Measurements from ENCODE around the gene BEND3. TPM values are rescaled to one million over a fixed set of nuclear protein-coding genes. Genes with fewer than 3 reads are reported as not detected.

BEND3 gene
- total RNA-seq, 3 donors from 2014 or later: 3.6 to 6.7 (median 5.3) TPM

- Histone ChIP-seq H3K4me1 (ENCODE audit: low read depth) (peaks cover 6% of the 10 kb centered on the region), H3K4me3 (no peak overlapping the region), H3K36me3 (ENCODE audit: low read depth) (no peaks in the 10 kb centered on the region), H3K9me3 (no peaks in the 10 kb centered on the region)
- intact Hi-C loops (cut with DNase I, micrococcal nuclease): no loop called here
- ATAC-seq (peak; percentile 93), DNase-seq (peak in 1 of 3 donors; percentile 24)
- TF ChIP-seq CTCF (IDR thresholded peaks at IDR 0.05): no peak
Measured at GRCh38 chr6:107124934-107125348, 9.6 kb upstream of the BEND3 start.

GRCh38 chr6:107123501-107123900 lies 8.2 kb upstream of the BEND3 start:
- ATAC-seq (no peak), DNase-seq (no peak)
- no peak for TF ChIP-seq CTCF (IDR thresholded peaks at IDR 0.05)
- Histone ChIP-seq H3K4me3 (no peak overlapping the region), H3K4me1 (ENCODE audit: low read depth) (no peaks in the 10 kb centered on the region), H3K36me3 (ENCODE audit: low read depth) (no peaks in the 10 kb centered on the region), H3K9me3 (no peaks in the 10 kb centered on the region)
- intact Hi-C loops (cut with DNase I, micrococcal nuclease): no loop called here

DNA sequence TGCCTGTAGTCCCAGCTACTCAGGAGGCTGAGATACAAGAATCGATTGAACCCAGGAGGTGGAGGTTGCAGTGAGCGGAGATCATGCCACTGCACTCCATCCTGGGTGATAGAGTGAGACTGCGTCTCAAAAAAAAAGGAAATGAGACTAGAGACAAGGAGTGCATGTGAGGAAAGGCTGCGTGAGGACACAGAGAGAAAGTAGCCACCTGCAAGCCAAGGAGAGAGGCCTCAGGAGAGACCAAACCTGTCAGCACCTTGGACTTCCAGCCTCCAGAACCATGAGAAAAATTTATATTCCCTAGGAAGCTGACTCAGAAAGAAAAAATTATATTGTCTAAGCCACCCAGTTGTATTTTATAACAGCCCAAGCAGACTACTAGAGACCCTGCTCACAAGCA lies 7.4 kb upstream of the BEND3 start:
- no peaks in the 10 kb centered on the region for H3K4me1 ChIP-seq (ENCODE audit: low read depth)
- no peaks in the 10 kb centered on the region for H3K36me3 ChIP-seq (ENCODE audit: low read depth)
- no peak for ATAC-seq
- intact Hi-C loops (cut with DNase I, micrococcal nuclease): no loop called here
- no peak for DNase-seq
- H3K4me3 ChIP-seq: no peak overlapping the region
- no peak for TF ChIP-seq CTCF (IDR thresholded peaks at IDR 0.05)
- H3K9me3 ChIP-seq: no peaks in the 10 kb centered on the region

DNA sequence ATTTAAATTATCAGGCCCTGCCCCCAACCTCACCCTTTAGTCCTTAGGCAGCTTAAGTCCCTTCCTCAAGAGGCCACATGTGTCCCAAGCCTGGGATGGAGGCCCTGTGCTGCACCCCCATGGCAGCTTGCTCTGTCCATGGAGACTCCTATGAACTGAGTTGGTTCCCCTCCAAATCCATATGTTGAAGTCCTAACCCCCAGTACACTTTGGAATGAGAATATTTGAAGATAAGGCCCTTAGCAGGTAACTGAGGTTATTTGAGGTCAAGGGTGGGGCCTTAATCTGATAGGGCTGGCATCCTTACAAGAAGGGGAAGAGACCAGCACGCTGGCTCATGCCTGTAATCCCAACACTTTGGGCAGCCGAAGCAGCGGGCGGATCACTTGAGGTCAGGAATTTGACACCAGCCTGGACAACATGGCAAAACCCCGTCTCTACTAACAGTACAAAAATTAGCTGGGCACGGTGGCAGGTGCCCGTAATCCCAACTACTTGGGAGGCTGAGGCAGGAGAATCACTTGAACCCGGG lies 6.7 kb upstream of the BEND3 start:
- H3K4me3 ChIP-seq: no peak overlapping the region
- no peak for ATAC-seq
- H3K9me3 ChIP-seq: no peaks in the 10 kb centered on the region
- TF ChIP-seq CTCF (IDR thresholded peaks at IDR 0.05): no peak
- peak in 1 of 3 donors; percentile 19 for DNase-seq
- H3K36me3 ChIP-seq (ENCODE audit: low read depth): no peaks in the 10 kb centered on the region
- intact Hi-C loops (cut with DNase I, micrococcal nuclease): no loop called here
- no peaks in the 10 kb centered on the region for H3K4me1 ChIP-seq (ENCODE audit: low read depth)

GRCh38 chr6:107121266-107121665 lies 6.0 kb upstream of the BEND3 start:
- DNase-seq (no peak), ATAC-seq (no peak)
- Histone ChIP-seq H3K4me1 (ENCODE audit: low read depth) (peaks cover 5% of the 10 kb centered on the region), H3K4me3 (no peak overlapping the region), H3K36me3 (ENCODE audit: low read depth) (no peaks in the 10 kb centered on the region), H3K9me3 (no peaks in the 10 kb centered on the region)
- TF ChIP-seq CTCF (IDR thresholded peaks at IDR 0.05): no peak
- intact Hi-C loops (cut with DNase I, micrococcal nuclease): no loop called here

- Histone ChIP-seq H3K4me3 (no peak overlapping the region), H3K9me3 (no peaks in the 10 kb centered on the region), H3K36me3 (ENCODE audit: low read depth) (no peaks in the 10 kb centered on the region), H3K4me1 (ENCODE audit: low read depth) (peaks cover 8% of the 10 kb centered on the region)
- intact Hi-C loops (cut with DNase I, micrococcal nuclease): no loop called here
- ATAC-seq: no peak
- TF ChIP-seq CTCF (IDR thresholded peaks at IDR 0.05): no peak
- DNase-seq: no peak
Measured at GRCh38 chr6:107120404-107120803, 5.1 kb upstream of the BEND3 start.
